HCT116 (cell line): ENCODE measurements around the gene MLPH. TPM values are rescaled to one million over a fixed set of nuclear protein-coding genes. Genes with fewer than 3 reads are reported as not detected.

ENCODE experiments used
- ATAC-seq: fragments of 200-7000 bp; cut with Tn5 transposase; 2 replicates; pipeline ENCODE4 v1.9.1; 2020; ENCODE audit warnings: mild to moderate bottlenecking, moderate library complexity
- BruUV-seq: library from RNA; stranded (reverse); fragments of 400-500 nt; replicated peaks from 2 replicates; lab custom pipeline; 2021; lab: Mats Ljungman, UMichigan
- CTCF ChIA-PET: fragments of 300-600 bp; sonication (Branson Sonifier 250); formaldehyde crosslinking; loops from one replicate; lab custom pipeline; 2021; ENCODE audit warnings: antibody characterized with exemption; lab: Charles Lee
- POLR2A ChIA-PET: fragments of 300-600, 350-600 bp; sonication (Branson Sonifier 250); formaldehyde crosslinking; loops from one replicate; lab custom pipeline; 2021; ENCODE audit warnings: antibody characterized with exemption; lab: Charles Lee
- RAD21 ChIA-PET, 2 experiments: fragments of 300-600 bp; sonication (Branson Sonifier 250); formaldehyde crosslinking; loops; one replicate each; lab custom pipeline; 2023; ENCODE audit warnings: low total read pairs in 2 of 2; ENCODE audit not compliant: uncharacterized antibody in 2 of 2, unreplicated experiment in 2 of 2, low non-redundant PET in 1 of 2; lab: Charles Lee
- DNase-seq: peaks from one replicate; pipeline ENCODE4 v3.0.0-alpha.2; 2010; ENCODE audit warnings: low read depth, low spot score
- H2AFZ ChIP-seq: fragments of 200-600 bp; shearing (Covaris generic), sonication (generic); 2 replicates; pipeline ENCODE4 v1.6.1; 2017; ENCODE audit warnings: low read depth, mixed run types, mixed read lengths, antibody characterized with exemption, low read length; ENCODE audit not compliant: poor library complexity, severe bottlenecking
- H3K27ac ChIP-seq: 2 replicates; pipeline ENCODE4 v1.5.1; 2012; ENCODE audit warnings: low read depth, low read length
- H3K27me3 ChIP-seq: fragments of 200-600 bp; sonication (generic); 2 replicates; pipeline ENCODE4 v1.6.1; 2016; ENCODE audit warnings: mixed run types, low read length, mixed read lengths; ENCODE audit not compliant: insufficient read depth
- H3K36me3 ChIP-seq, 2 experiments: fragments of 200-500 bp in 1 of 2; fragments of 200-600 bp in 1 of 2; sonication (Bioruptor generic) in 1 of 2; sonication (generic) in 1 of 2; 2 replicates each; pipeline versions ENCODE4 v1.5.1 to v1.6.1; 2014 to 2016; ENCODE audit warnings: low read length in 2 of 2, inconsistent platforms in 1 of 2, mixed read lengths in 1 of 2, mixed run types in 1 of 2; ENCODE audit not compliant: insufficient read depth in 2 of 2, control insufficient read depth in 1 of 2
- H3K4me1 ChIP-seq, 2 experiments: fragments of 200-600 bp in 1 of 2; sonication (generic) in 1 of 2; 2 replicates each; pipeline versions ENCODE4 v1.5.1 to v1.6.1; 2012 to 2017; ENCODE audit warnings: low read length in 2 of 2, inconsistent platforms in 1 of 2, mild to moderate bottlenecking in 1 of 2, mixed read lengths in 1 of 2, mixed run types in 1 of 2, moderate library complexity in 1 of 2; ENCODE audit not compliant: insufficient read depth in 2 of 2, control insufficient read depth in 1 of 2
- H3K4me2 ChIP-seq: fragments of 200-600 bp; sonication (generic); 2 replicates; pipeline ENCODE4 v1.6.1; 2017; ENCODE audit warnings: mixed run types, low read length, mixed read lengths
- H3K4me3 ChIP-seq, 2 experiments: fragments of 200-600 bp in 1 of 2; sonication (generic) in 1 of 2; replicated peaks in 1 of 2; 2 replicates each; pipeline ENCODE4 v1.5.1; 2011 to 2016; ENCODE audit warnings: low read length in 2 of 2, control low read depth in 1 of 2, low read depth in 1 of 2, mild to moderate bottlenecking in 1 of 2, mixed read lengths in 1 of 2, mixed run types in 1 of 2
- H3K79me2 ChIP-seq: fragments of 200-600 bp; sonication (generic); 2 replicates; pipeline ENCODE4 v1.6.1; 2017; ENCODE audit warnings: mild to moderate bottlenecking, mixed run types, low read length, moderate library complexity, mixed read lengths; ENCODE audit not compliant: insufficient read depth
- H3K9ac ChIP-seq: fragments of 200-600 bp; sonication (generic); 2 replicates; pipeline ENCODE4 v1.6.1; 2016; ENCODE audit warnings: low read length, mixed read lengths
- H3K9me2 ChIP-seq: fragments of 200-600 bp; sonication (generic), shearing (Covaris generic); 2 replicates; pipeline ENCODE4 v1.6.1; 2017; ENCODE audit warnings: mixed run types, mild to moderate bottlenecking, moderate library complexity; ENCODE audit not compliant: insufficient read depth
- H3K9me3 ChIP-seq, 2 experiments: fragments of 200-500 bp in 1 of 2; fragments of 200-600 bp in 1 of 2; sonication (Bioruptor generic) in 1 of 2; sonication (generic) in 1 of 2; 2 replicates each; pipeline ENCODE4 v1.6.1; 2014 to 2017; ENCODE audit warnings: low read length in 2 of 2, mixed read lengths in 2 of 2, inconsistent platforms in 1 of 2, low read depth in 1 of 2, mild to moderate bottlenecking in 1 of 2, mixed run types in 1 of 2, moderate library complexity in 1 of 2; ENCODE audit not compliant: control insufficient read depth in 1 of 2, insufficient read depth in 1 of 2
- H4K20me1 ChIP-seq: fragments of 200-600 bp; sonication (generic), shearing (Covaris generic); 2 replicates; pipeline ENCODE4 v1.6.1; 2017; ENCODE audit warnings: mixed run types, mild to moderate bottlenecking, moderate library complexity; ENCODE audit not compliant: insufficient read depth
- CBX3 ChIP-seq: IDR thresholded peaks from 2 replicates; pipeline ENCODE4 v1.6.1; 2012; ENCODE audit warnings: low read depth
- EGR1 ChIP-seq: IDR thresholded peaks from 2 replicates; pipeline ENCODE4 v1.6.1; 2012; ENCODE audit warnings: low read depth
- EZH2 ChIP-seq: fragments of 200-600 bp; sonication (generic); IDR thresholded peaks from 2 replicates; pipeline ENCODE4 v1.6.1; 2017; ENCODE audit warnings: antibody characterized with exemption, mixed run types
- EZH2phosphoT487 ChIP-seq: fragments of 200-600 bp; IDR thresholded peaks from 2 replicates; pipeline ENCODE4 v1.6.1; 2018; ENCODE audit warnings: antibody characterized with exemption, borderline replicate concordance
- FOSL1 ChIP-seq: IDR thresholded peaks from 2 replicates; pipeline ENCODE4 v1.6.1; 2012; ENCODE audit warnings: low read depth
- JUND ChIP-seq: IDR thresholded peaks from 2 replicates; pipeline ENCODE4 v1.6.1; 2012
- POLR2A ChIP-seq: IDR thresholded peaks from 2 replicates; pipeline ENCODE4 v1.7.0; 2011; ENCODE audit warnings: borderline replicate concordance; ENCODE audit not compliant: insufficient read depth, insufficient read length; ENCODE audit errors: extremely low read depth
- POLR2AphosphoS5 ChIP-seq: IDR thresholded peaks from 2 replicates; pipeline ENCODE4 v1.6.1; 2011; ENCODE audit warnings: mild to moderate bottlenecking, low read depth, low read length, moderate library complexity
- RAD21 ChIP-seq: IDR thresholded peaks from 2 replicates; pipeline ENCODE4 v1.6.1; 2012; ENCODE audit warnings: low read depth, mild to moderate bottlenecking
- SIN3A ChIP-seq: IDR thresholded peaks from 2 replicates; pipeline ENCODE4 v1.6.1; 2012; ENCODE audit warnings: low read depth
- SP1 ChIP-seq: IDR thresholded peaks from 2 replicates; pipeline ENCODE4 v1.6.1; 2012; ENCODE audit warnings: low read depth
- SRF ChIP-seq: IDR thresholded peaks from 2 replicates; pipeline ENCODE4 v1.6.1; 2012; ENCODE audit warnings: low read depth
- TCF7L2 ChIP-seq: IDR thresholded peaks from 2 replicates; pipeline ENCODE4 v1.7.0; 2011; ENCODE audit warnings: borderline replicate concordance, inconsistent platforms; ENCODE audit not compliant: insufficient read depth, insufficient read length; ENCODE audit errors: extremely low read depth
- YY1 ChIP-seq: IDR thresholded peaks from 2 replicates; pipeline ENCODE4 v1.6.1; 2011; ENCODE audit warnings: low read length, low read depth, moderate library complexity, mild to moderate bottlenecking; ENCODE audit not compliant: insufficient replicate concordance; ENCODE audit errors: extremely low read depth
- ZFX ChIP-seq: fragments of 450-650 bp; IDR thresholded peaks from 2 replicates; pipeline ENCODE4 v1.6.1; 2017
- intact Hi-C: fragments of 100-400 bp; cut with micrococcal nuclease; formaldehyde crosslinking; loops from 2 replicates; pipeline ENCODE4 v1.10.0; 2022
- total RNA-seq: library from RNA; stranded (reverse); gene quantifications from one replicate; pipeline ENCODE4 v1.2.1, GENCODE V29; 2021; ENCODE audit not compliant: unreplicated experiment
- TF ChIP-seq, protein P1 (sequence below): IDR thresholded peaks from 2 replicates; pipeline ENCODE4 v1.6.1; 2012
- TF ChIP-seq, protein P2 (sequence below): IDR thresholded peaks from 2 replicates; pipeline ENCODE4 v1.6.1; 2011; ENCODE audit warnings: mild to moderate bottlenecking, low read length, moderate library complexity; ENCODE audit not compliant: insufficient replicate concordance; ENCODE audit errors: extremely low read depth
- TF ChIP-seq, protein P3 (sequence below), 3 experiments: fragments of 200-600 bp in 1 of 3; sonication (generic) in 1 of 3; IDR thresholded peaks in 2 of 3; conservative IDR thresholded peaks in 1 of 3; 2 replicates each; pipeline ENCODE4 v1.5.1; 2012 to 2017; ENCODE audit warnings: low read depth in 2 of 3, low read length in 2 of 3, antibody characterized with exemption in 1 of 3, borderline replicate concordance in 1 of 3, control low read depth in 1 of 3, mild to moderate bottlenecking in 1 of 3, mixed read lengths in 1 of 3, mixed run types in 1 of 3, moderate library complexity in 1 of 3; ENCODE audit not compliant: insufficient read depth in 1 of 3
- TF ChIP-seq, protein P4 (sequence below): IDR thresholded peaks from 2 replicates; pipeline ENCODE4 v1.6.1; 2012; ENCODE audit warnings: low read depth

The MLPH gene
- total RNA-seq, 1 experiment from 2014 or later = 81.4 TPM

DNA sequence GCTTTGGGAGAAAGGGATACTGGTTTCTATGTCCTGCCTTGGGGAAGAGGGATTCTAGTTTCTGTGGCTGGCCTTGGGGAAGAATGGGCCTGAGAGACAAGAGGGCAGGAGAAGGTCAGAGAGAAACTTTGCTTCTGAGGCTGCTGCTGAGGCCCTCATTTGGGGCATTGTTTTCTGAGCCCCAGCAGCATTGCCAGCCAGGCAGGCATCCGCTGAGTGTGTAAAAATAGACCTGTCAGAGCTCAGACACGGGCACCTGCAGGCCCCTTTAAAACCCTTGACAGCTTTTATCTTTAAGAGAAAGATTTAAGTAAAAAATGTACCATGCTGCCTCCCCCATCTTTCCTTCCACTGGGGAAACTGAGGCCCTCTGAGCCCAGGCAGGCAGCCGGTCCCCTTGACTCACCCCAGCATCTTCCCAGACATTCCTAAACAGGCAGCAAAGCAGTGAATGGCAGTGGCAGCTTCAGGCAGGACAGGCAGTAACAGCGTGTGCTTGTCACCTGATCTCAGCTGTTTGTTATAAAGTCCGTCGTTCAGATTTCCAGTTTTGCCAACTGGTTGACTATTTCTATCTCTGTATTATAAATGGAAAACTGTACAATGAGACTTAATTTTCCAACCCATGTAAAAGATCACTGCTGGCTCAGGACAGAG is 27.6 kb downstream of the MLPH start:
- Histone ChIP-seq H3K9me3 (no peaks in the 10 kb centered on the region), H3K4me1 (peaks cover 0 to 6% of the 10 kb centered on the region in 2 experiments; a peak in 2 of 4 replicates), H3K79me2 (no peaks in the 10 kb centered on the region; the same call in 1 of the 2 replicates), H3K4me2 (no peak overlapping the region), H3K4me3 (no peak overlapping the region), H2AFZ (no peak overlapping the region), H3K27ac (no peak overlapping the region), H3K9me2 (no peaks in the 10 kb centered on the region), H3K36me3 (peaks cover 13 to 35% of the 10 kb centered on the region in 2 experiments; a peak in 3 of 4 replicates), H4K20me1 (peaks cover 9% of the 10 kb centered on the region; the same call in 1 of the 2 replicates), H3K9ac (no peak overlapping the region), H3K27me3 (no peaks in the 10 kb centered on the region)
- ChIA-PET RAD21 (no interaction called here), CTCF (no interaction called here), POLR2A (no interaction called here)
- intact Hi-C loops = loop anchor here (10.0 kb wide), 1 partner anchor 230 kb away; no protein-coding TSS in a partner anchor
- BruUV-seq = no TSS peak
- ATAC-seq = no peak
- DNase-seq = no peak
- TF ChIP-seq, protein P1, sequence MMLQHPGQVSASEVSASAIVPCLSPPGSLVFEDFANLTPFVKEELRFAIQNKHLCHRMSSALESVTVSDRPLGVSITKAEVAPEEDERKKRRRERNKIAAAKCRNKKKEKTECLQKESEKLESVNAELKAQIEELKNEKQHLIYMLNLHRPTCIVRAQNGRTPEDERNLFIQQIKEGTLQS = no peak
- TF ChIP-seq, protein P2, sequence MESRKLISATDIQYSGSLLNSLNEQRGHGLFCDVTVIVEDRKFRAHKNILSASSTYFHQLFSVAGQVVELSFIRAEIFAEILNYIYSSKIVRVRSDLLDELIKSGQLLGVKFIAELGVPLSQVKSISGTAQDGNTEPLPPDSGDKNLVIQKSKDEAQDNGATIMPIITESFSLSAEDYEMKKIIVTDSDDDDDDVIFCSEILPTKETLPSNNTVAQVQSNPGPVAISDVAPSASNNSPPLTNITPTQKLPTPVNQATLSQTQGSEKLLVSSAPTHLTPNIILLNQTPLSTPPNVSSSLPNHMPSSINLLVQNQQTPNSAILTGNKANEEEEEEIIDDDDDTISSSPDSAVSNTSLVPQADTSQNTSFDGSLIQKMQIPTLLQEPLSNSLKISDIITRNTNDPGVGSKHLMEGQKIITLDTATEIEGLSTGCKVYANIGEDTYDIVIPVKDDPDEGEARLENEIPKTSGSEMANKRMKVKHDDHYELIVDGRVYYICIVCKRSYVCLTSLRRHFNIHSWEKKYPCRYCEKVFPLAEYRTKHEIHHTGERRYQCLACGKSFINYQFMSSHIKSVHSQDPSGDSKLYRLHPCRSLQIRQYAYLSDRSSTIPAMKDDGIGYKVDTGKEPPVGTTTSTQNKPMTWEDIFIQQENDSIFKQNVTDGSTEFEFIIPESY = no peak
- TF ChIP-seq ZFX (no peak), EGR1 (no peak), TCF7L2 (no peak), POLR2A (no peak), FOSL1 (no peak), JUND (no peak), SP1 (no peak), YY1 (no peak), POLR2AphosphoS5 (no peak), EZH2 (no peak), CBX3 (no peak), RAD21 (no peak), SRF (no peak), SIN3A (no peak), EZH2phosphoT487 (no peak)
- TF ChIP-seq, protein P3, sequence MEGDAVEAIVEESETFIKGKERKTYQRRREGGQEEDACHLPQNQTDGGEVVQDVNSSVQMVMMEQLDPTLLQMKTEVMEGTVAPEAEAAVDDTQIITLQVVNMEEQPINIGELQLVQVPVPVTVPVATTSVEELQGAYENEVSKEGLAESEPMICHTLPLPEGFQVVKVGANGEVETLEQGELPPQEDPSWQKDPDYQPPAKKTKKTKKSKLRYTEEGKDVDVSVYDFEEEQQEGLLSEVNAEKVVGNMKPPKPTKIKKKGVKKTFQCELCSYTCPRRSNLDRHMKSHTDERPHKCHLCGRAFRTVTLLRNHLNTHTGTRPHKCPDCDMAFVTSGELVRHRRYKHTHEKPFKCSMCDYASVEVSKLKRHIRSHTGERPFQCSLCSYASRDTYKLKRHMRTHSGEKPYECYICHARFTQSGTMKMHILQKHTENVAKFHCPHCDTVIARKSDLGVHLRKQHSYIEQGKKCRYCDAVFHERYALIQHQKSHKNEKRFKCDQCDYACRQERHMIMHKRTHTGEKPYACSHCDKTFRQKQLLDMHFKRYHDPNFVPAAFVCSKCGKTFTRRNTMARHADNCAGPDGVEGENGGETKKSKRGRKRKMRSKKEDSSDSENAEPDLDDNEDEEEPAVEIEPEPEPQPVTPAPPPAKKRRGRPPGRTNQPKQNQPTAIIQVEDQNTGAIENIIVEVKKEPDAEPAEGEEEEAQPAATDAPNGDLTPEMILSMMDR (IDR thresholded peaks at IDR 0.05 in 2 of 3, conservative IDR thresholded peaks at IDR 0.05 in 1 of 3; ENCODE audit: borderline replicate concordance in 1 of 3, insufficient read depth in 1 of 3, low read depth in 2 of 3, low read length in 2 of 3) = no peak
- TF ChIP-seq, protein P4, sequence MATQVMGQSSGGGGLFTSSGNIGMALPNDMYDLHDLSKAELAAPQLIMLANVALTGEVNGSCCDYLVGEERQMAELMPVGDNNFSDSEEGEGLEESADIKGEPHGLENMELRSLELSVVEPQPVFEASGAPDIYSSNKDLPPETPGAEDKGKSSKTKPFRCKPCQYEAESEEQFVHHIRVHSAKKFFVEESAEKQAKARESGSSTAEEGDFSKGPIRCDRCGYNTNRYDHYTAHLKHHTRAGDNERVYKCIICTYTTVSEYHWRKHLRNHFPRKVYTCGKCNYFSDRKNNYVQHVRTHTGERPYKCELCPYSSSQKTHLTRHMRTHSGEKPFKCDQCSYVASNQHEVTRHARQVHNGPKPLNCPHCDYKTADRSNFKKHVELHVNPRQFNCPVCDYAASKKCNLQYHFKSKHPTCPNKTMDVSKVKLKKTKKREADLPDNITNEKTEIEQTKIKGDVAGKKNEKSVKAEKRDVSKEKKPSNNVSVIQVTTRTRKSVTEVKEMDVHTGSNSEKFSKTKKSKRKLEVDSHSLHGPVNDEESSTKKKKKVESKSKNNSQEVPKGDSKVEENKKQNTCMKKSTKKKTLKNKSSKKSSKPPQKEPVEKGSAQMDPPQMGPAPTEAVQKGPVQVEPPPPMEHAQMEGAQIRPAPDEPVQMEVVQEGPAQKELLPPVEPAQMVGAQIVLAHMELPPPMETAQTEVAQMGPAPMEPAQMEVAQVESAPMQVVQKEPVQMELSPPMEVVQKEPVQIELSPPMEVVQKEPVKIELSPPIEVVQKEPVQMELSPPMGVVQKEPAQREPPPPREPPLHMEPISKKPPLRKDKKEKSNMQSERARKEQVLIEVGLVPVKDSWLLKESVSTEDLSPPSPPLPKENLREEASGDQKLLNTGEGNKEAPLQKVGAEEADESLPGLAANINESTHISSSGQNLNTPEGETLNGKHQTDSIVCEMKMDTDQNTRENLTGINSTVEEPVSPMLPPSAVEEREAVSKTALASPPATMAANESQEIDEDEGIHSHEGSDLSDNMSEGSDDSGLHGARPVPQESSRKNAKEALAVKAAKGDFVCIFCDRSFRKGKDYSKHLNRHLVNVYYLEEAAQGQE = no peak
- TF ChIP-seq, all 23 proteins: peak for 0
